ENCODE data around the gene PRKCA.

GRCh38 chr17:66632731-66633130 is 330.3 kb downstream of the PRKCA start:
- TF ChIP-seq CTCF (IDR thresholded peaks at IDR 0.05), result no peak
- no peak for TF ChIP-seq POLR2A (IDR thresholded peaks at IDR 0.05)
- no peak for TF ChIP-seq POLR2AphosphoS5 (IDR thresholded peaks at IDR 0.05)

Data from gastroesophageal sphincter (tissue), 3 donors.